Fibroblast of lung (primary cell): ENCODE data around the gene TREML2.

Source experiments
- CTCF ChIP-seq, 2 donors: IDR thresholded peaks in 1 of 2; conservative IDR thresholded peaks in 1 of 2; 1 replicate in 1 of 2; 2 replicates in 1 of 2; pipeline ENCODE4 v1.5.1; 2011 to 2012; ENCODE audit warnings: low read length in 2 of 2, control low read depth in 1 of 2, inconsistent platforms in 1 of 2, low read depth in 1 of 2, mild to moderate bottlenecking in 1 of 2
- EZH2 ChIP-seq: IDR thresholded peaks from 2 replicates; pipeline ENCODE4 v1.5.1; 2012; ENCODE audit warnings: low read length, control low read depth, mild to moderate bottlenecking; ENCODE audit errors: missing control alignments

DNA sequence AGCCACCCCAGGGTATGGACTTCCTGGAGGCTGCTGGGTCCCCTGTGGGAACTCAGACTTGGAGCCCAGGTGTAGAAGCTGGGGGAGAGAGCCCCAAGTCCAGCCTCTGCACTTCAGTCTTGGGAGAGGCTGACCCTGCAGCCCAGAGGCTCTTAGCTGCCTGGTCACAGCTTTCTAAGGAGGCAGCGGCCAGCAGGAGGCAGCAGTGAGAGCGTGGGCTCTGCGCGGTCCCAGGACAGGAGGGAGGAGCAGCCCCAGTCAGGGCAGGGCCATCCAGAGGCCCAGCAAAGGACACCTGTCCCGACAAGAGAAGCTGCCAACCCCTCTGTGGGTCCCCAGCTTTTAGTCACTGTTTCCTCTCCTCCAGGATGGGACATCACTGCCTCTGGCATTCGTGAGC is 9.4 kb downstream of the TREML2 start:
- TF ChIP-seq CTCF (conservative IDR thresholded peaks at IDR 0.05 in 1 of 2, IDR thresholded peaks at IDR 0.05 in 1 of 2; ENCODE audit: low read depth in 1 of 2, low read length in 2 of 2) (peak; percentile 22 to 24), EZH2 (no peak)
